Measurements from ENCODE around the gene SGSH. TPM values are rescaled to one million over a fixed set of nuclear protein-coding genes. Genes with fewer than 3 reads are reported as not detected.

SGSH gene
- total RNA-seq, 1 experiment from 2014 or later = 19.8 TPM

DNA sequence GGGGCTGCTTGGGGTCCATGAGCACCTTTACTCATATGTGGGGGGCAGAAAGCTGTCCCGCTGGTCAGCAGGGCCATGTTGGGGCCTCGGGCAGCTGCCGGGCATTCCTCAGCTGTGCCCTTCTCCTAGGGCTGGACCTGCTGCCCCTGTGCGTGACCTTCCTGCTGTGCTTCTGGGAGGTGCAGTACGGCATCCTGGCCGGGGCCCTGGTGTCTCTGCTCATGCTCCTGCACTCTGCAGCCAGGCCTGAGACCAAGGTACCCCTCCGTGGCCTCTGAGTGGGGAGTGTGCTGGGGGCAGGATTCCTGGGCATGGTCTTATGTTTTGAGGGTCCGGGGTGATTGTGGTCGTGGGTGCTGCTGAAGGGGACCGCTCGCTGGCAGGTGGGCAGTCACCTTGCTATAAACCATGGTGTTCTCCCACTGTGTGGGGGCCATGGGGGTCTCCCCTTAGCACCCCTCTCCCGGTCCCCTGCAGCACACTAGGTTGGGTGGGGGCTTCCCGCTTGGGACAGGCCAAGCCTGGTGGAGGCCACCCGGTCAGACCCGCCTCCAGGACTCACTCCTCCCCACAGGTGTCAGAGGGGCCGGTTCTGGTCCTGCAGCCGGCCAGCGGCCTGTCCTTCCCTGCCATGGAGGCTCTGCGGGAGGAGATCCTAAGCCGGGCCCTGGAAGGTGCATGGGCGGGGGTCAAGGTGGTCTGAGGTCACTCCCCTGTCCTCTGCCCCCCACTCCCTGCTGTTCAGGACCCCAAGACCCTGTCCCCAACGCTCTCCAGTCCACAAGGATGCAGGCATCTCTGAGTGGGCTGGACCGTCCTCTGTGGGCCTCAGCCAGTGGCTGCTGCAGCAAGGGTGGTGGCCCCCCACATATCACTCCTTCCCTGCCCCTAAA, 28.1 kb upstream of the SGSH start:
- H3K9me3 Mint-ChIP-seq = no peaks in the 10 kb centered on the region
- Histone ChIP-seq H2BK20ac (ENCODE audit: low read depth, low read length, poor library complexity, severe bottlenecking) (no peak overlapping the region), H2AFZ (ENCODE audit: low read length) (no peak overlapping the region), H4K8ac (replicated peaks; ENCODE audit: insufficient read length, low read depth, low read length) (no peak overlapping the region), H3K14ac (ENCODE audit: insufficient read depth, low read length) (no peak overlapping the region; the same call in 1 of the 2 replicates), H2BK15ac (ENCODE audit: low read depth, low read length) (no peak overlapping the region; the same call in 1 of the 2 replicates), H4K91ac (ENCODE audit: insufficient read length, low read depth, low read length) (no peak overlapping the region), H2BK120ac (ENCODE audit: low read depth, low read length, poor library complexity, severe bottlenecking) (no peak overlapping the region), H4K20me1 (ENCODE audit: control insufficient read depth, insufficient read depth, insufficient read length) (no peaks in the 10 kb centered on the region), H3K79me1 (ENCODE audit: insufficient read depth, low read depth, low read length, poor library complexity, severe bottlenecking) (no peaks in the 10 kb centered on the region), H3K56ac (ENCODE audit: insufficient read length, low read depth, low read length) (no peak overlapping the region), H3K4me1 (ENCODE audit: insufficient read depth, low read length) (no peaks in the 10 kb centered on the region), H2BK12ac (ENCODE audit: insufficient read length, low read depth, low read length) (no peak overlapping the region), H3K27ac (ENCODE audit: insufficient read length, low read depth, low read length) (no peak overlapping the region), H3T11ph (ENCODE audit: low read length) (no peak overlapping the region), H3K4me2 (ENCODE audit: insufficient read depth, insufficient read length, low read length) (no peak overlapping the region), H3K4ac (ENCODE audit: low read depth, low read length) (no peak overlapping the region), H4K5ac (ENCODE audit: insufficient read length, low read depth, low read length) (no peak overlapping the region), H3K18ac (ENCODE audit: insufficient read length, low read depth, low read length) (no peak overlapping the region), H3K9me3 (ENCODE audit: control insufficient read depth, low read depth, low read length) (no peaks in the 10 kb centered on the region), H2BK5ac (ENCODE audit: insufficient read length, low read length) (no peak overlapping the region), H3K9ac (ENCODE audit: extremely low read depth, insufficient read length, low read length) (no peak overlapping the region), H3K23me2 (ENCODE audit: insufficient read length, low read depth, low read length, poor library complexity, severe bottlenecking) (no peaks in the 10 kb centered on the region), H3K27me3 (ENCODE audit: insufficient read depth, low read length) (no peaks in the 10 kb centered on the region), H2AK5ac (ENCODE audit: insufficient read length, low read length) (no peak overlapping the region), H3K23ac (ENCODE audit: insufficient read length, low read depth, low read length) (no peak overlapping the region), H3K79me2 (ENCODE audit: insufficient read depth, low read length) (no peaks in the 10 kb centered on the region)
- H3K27ac Mint-ChIP-seq = peak overlapping the region in 1 of 3 experiments; percentile 76; a peak in 1 of 7 replicates
- no peak overlapping the region for H3K4me3 Mint-ChIP-seq
- no peaks in the 10 kb centered on the region; the same call in 1 of the 2 replicates for H3K27me3 Mint-ChIP-seq (ENCODE audit: low read depth)
- no peak for DNase-seq
- 0 out of 4 replicates have a peak, but pooled peaks cover 0 to 2% of the 10 kb centered on the region in 2 experiments for H3K4me1 Mint-ChIP-seq
- TF ChIP-seq, protein P1, sequence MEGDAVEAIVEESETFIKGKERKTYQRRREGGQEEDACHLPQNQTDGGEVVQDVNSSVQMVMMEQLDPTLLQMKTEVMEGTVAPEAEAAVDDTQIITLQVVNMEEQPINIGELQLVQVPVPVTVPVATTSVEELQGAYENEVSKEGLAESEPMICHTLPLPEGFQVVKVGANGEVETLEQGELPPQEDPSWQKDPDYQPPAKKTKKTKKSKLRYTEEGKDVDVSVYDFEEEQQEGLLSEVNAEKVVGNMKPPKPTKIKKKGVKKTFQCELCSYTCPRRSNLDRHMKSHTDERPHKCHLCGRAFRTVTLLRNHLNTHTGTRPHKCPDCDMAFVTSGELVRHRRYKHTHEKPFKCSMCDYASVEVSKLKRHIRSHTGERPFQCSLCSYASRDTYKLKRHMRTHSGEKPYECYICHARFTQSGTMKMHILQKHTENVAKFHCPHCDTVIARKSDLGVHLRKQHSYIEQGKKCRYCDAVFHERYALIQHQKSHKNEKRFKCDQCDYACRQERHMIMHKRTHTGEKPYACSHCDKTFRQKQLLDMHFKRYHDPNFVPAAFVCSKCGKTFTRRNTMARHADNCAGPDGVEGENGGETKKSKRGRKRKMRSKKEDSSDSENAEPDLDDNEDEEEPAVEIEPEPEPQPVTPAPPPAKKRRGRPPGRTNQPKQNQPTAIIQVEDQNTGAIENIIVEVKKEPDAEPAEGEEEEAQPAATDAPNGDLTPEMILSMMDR (conservative IDR thresholded peaks at IDR 0.05) = no peak
- peaks cover 7 to 26% (median 15%) of the 10 kb centered on the region in 3 experiments for H3K36me3 Mint-ChIP-seq (ENCODE audit: insufficient read depth in 1 of 3, low read depth in 3 of 3)
- WGBS (ENCODE audit: extremely low coverage, insufficient read length, low lambda C conversion rate) = no CpG with 5 or more reads among the region's 23 CpGs
